ENCODE measurements around the gene FRMD8. TPM values are rescaled to one million over a fixed set of nuclear protein-coding genes. Genes with fewer than 3 reads are reported as not detected.

The FRMD8 gene
- total and polyA plus RNA-seq, 2 of the 8 experiments (the other 6 are each of a cell fraction or from before 2014, with no cell fraction given): 15.0 to 19.2 TPM

- no peak for TF ChIP-seq CHD7 (IDR thresholded peaks at IDR 0.05; ENCODE audit: insufficient replicate concordance, low read length)
- TF ChIP-seq TBP (IDR thresholded peaks at IDR 0.05; ENCODE audit: low read depth, low read length): no peak
- TF ChIP-seq SRF (IDR thresholded peaks at IDR 0.05; ENCODE audit: low read depth, low read length): no peak
- TF ChIP-seq JUND (IDR thresholded peaks at IDR 0.05; ENCODE audit: low read length): no peak
- no peak for TF ChIP-seq RNF2 (IDR thresholded peaks at IDR 0.05; ENCODE audit: borderline replicate concordance, low read depth, low read length, missing control alignments, poor library complexity, severe bottlenecking)
- no peak for TF ChIP-seq SP4 (IDR thresholded peaks at IDR 0.05; ENCODE audit: low read length)
- TF ChIP-seq EP300 (IDR thresholded peaks at IDR 0.05; ENCODE audit: borderline replicate concordance in 1 of 2, low read depth in 2 of 2, low read length in 2 of 2): no peak
- TF ChIP-seq SAP30 (IDR thresholded peaks at IDR 0.05; ENCODE audit: insufficient read depth, insufficient replicate concordance, low read length): no peak
Observed at GRCh38 chr11:65416841-65417701, 30.6 kb downstream of the FRMD8 start (continued).

Measured in H1 (cell line).